SKM-1 (cell line): ENCODE results near the gene DDX10.

Experiments
- DNase-seq: peaks from one replicate; lab custom pipeline; 2025; ENCODE audit not compliant: unreplicated experiment; lab: John Stamatoyannopoulos, UW

Gene DDX10

DNA sequence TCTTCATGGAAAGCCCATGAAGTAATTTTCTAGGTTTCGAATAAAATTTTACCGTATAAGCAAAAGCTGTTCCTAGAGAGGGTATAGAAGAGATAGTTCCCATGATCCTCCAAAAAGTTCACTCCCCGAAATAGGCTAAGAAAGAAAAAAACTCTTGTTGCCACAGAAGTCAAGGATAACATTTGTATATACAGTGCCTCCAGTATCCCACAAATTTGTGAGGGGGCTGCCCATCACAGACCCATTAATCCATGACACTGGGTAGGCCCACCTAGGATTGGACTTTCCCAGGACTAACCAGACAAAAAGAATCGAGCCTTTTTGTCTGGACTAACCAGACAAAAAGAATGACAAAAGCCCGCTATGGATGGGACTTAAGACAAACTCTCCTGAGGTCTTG, 233.0 kb downstream of the DDX10 start:
- DNase-seq = no peak

DNA sequence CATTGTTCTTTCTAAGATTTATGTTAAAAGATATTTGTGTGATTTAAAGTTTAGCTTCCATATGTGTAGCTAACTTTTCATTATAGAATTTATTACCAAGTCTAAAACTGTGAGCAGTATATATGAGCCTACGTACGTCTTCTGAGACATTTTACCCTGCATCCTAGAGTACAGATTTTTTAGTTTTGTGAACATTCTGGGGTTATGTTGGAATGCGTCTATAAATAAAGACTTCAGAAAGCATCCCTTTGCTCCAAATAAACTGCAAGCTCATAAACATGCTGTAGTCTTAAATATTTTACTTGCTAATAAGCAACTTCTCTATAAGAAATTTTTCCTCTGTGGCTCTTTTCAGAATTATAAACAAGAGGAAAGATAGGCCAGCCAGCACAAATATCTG, 236.5 kb downstream of the DDX10 start:
- DNase-seq = no peak

DNA sequence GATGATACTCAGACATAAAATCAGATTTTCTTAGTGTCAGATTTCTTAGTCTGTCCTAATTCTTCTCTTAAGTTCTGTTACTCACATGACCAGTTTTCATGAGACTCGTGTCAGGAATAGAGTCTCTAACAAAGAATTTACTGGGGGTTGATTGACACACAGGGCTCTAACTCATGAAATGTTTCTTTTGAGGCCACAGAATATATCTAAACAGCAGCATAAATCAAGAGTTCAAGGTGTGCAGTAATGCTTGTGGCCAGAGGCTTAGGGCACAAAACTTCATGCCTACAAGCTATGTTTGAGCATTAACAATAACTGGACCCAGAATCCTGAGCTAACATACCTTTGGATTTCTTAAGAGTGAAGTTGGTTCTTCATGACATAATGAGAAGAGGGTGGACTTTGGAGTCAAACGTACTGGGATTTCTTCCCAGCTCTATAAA, 237.2 kb downstream of the DDX10 start:
- no peak for DNase-seq

DNA sequence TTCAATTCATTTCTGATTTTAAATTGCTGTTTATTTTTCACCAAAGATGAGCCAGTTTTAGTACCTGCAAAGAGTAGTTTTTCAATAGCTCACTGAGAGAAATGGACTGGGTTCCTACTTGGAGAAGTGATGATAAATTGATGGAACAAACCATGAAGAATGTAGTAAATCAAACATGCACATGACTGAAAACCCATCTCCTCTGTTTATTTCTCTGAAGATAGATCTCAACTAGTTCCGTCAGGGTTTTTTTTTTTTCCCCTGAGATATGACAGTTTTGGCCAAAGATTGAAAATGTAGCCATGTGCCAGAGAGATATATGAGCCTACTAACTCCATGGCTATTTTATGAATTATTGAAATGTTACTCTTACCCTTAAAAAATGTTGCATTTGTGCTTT, 239.6 kb downstream of the DDX10 start:
- no peak for DNase-seq

DNA sequence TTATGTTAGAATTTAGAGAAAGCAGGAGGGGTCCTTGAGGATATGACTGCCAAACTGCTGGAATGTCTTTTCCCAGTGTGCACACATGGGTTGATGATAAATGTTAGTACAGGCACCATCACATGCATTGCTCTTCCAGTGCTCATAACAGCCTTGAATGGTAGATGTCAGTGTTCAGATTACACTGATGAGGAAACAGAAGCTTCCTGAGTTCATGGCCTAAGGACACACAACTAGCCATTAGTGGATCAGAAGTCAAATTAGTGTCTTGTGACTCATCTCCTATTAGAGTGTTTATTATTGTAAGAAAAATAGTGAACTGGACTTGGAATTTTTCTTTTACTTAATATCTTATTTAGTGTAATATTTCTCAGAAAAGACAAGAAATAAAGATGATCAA, 241.5 kb downstream of the DDX10 start:
- no peak for DNase-seq

DNA sequence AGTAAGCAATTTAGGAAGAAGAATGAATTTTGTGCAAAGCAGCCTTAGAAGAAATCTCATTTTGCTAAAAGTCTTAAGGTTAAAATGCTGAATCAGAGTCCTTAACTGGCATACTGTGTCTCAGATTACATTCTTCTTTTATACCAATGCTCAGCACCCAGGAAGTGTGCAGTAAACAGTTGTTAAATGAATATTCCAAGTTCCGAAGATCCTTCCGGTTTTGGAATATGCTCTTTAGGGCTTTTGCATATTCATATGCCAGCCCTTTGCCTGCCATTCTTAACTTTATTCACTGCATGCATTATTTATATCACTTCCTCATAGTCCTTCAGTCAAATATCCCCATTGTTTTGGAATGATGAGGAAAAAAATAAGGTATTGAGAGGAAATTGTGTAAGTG, 242.0 kb downstream of the DDX10 start:
- no peak for DNase-seq

DNA sequence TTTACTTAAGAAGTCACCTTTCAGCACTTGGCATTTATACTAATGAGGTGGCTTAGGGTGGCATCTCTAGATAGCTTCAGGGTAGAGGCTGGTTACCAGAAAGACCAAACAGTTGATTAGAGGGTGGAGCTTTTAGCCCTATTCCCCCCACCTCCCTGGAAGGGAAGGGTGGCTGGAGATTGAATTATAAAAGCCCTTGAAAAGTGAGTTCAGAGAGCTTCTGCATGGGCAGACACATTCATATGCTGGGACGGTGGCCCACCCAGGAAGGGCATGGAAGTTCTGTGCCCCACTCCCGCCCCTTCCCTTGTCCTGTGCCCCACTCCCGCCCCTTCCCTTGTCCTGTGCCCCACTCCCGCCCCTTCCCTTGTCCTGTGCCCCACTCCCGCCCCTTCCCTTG, 244.2 kb downstream of the DDX10 start:
- no peak for DNase-seq

DNA sequence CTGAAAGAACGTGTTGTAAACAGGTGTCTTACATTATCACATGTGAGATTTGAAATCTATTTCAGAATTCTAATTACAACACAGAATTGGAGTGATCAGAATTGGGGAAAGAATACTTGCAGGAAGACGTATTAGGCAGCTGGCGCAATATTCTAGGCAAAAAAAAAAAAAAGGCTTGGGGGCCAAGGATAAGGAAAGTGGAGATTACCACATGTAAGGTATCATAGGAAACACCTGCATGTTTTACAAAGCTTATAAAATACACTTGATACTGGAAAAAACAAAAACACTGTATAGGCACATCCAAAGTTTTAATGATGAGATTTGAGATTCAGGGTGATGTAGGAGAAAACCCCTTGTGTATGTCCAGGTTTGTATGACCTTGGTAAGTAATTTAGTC, 245.1 kb downstream of the DDX10 start:
- DNase-seq = no peak

DNA sequence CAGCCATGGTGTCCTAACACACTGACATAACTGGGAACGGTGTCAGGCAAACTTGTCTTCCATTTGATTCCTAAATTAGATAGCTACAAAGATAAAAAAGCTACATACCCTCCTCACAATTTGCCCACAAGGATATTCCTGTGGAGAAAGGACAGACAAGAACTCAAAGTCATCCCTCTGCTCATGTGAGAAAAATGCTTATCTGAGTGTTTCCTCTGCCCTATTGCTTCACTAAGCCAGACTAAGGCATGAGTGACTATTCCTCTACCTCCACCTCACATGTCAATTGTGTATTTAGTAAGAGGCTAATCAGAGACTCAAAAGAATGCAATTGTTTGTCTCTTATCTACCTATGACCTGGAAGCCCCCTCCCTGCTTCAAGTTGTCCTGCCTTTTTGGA, 247.7 kb downstream of the DDX10 start:
- DNase-seq = no peak

DNA sequence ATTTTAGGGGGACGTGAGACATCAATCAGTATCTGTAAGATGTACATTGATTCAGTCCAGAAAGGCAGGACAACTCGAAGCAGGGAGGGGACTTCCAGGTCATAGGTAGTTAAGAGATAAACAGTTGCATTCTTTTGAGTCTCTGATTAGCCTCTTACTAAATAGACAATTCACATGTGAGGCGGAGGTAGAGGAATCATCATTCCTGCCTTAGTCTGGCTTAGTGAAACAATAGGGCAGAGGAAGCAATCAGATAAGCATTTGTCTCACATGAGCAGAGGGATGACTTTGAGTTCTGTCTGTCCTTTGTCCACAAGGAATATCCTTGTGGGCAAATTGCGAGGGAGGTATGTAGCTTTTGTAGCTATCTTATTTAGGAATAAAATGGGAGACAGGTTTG, 248.3 kb downstream of the DDX10 start:
- DNase-seq = no peak

DNA sequence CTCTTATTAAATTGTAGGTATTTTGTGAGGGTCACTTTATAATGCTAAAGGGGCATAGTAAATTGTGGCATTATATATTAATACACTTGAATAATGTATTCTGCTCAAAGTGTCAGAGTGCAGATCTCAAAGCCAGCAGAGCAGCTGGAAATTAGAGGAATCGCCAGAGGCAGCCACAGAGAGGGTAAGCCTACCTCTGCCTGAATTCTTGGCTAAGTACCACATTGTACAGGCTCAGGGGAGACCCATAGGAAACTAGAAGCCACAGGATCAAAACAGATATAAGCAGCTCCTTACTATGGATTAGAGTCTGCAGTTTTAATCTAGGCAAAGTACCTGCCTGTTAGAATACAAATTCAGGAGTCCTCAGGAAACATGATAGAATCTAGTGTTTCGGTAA, 249.3 kb downstream of the DDX10 start:
- no peak for DNase-seq

DNA sequence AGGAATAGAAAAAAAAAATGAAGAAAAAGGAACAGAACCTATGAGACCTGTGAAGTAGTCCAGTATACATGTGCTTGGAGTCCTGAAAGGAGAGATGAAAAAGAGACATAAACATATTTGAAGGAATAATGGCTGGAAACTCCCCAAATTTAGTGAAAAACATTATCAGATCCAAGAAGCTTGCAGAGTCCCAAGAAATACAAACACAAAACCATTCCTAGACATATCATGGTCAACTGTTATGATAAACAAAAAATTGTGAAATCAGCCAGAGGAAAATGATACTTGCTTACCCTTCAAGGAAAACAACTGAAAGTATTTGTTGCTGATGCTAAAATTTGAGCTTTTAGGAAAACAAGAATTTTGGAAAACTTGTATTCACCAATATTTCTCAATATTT, 250.1 kb downstream of the DDX10 start:
- no peak for DNase-seq

DNA sequence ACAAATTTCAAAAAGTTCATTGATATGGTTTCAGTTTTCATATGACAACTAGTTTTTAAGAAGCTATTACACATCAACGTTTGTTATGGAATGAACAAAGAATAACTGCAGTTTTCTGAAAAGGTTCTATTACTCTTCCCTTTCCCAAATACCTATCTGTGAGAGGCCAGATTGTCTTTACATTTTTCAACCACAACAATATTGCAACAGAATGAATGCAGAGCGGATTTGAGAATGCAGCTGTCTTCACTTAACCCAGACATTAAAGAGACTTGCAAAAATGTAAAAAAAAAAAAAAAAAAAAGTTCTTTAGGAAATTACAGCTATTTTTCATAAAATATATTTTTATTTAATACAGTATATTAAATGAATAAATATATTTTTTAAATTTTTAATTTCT, 250.8 kb downstream of the DDX10 start:
- DNase-seq = no peak

DNA sequence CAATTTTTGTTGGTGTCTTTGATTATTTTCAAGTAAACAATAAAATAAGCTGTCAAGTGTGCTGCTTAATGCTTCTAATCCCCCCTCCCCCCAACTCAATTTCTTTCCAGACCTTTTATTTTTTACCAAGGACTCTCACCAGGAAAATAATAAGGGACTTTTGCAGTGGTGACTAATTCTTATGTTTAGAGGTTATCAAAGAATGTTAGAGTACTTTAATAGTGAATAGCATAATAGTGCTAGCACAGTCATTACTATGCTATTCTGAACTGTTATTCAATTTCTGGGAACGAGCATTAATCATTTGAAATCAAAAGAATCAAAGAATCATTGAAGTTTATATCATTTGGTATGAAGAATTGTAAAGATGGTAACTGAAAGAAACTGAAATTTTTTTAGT, 251.4 kb downstream of the DDX10 start:
- no peak for DNase-seq

DNA sequence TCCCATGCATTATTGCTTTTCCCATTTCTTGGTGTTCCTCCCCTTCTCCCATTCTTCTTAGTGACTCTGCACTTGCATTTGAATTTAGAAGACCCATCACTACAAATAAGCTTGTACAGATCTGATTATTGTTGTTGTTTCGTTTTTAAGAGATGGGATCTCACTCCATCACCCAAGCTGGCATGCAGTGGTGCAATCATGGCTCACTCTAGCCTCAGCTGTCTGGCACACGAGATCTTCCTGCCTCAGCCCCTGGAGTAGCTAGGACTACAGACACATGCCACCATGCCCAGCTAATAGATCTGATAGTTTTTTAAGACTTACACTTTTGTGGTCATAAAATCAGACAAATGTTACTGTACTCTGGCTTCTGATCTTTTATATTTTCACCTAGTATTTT, 252.1 kb downstream of the DDX10 start:
- no peak for DNase-seq

DNA sequence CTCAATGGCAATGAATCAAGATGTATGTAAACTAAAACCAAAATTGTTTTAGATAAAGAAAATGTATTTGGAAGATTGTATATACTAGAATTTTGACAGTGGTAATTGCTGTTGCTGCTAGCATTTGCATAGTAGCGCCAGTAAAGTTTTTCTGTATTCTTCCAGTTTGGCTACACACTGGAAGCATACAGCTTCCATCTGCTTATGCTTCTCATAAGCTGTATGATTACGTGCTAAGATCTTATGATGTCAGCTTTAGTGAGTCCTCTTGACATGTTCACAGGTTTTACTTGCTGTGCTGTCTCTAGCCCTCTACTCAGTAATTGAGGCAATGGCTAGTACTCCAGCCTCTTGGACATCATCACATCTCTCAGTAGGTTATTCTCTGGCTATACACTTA, 256.3 kb downstream of the DDX10 start:
- DNase-seq = no peak

DNA sequence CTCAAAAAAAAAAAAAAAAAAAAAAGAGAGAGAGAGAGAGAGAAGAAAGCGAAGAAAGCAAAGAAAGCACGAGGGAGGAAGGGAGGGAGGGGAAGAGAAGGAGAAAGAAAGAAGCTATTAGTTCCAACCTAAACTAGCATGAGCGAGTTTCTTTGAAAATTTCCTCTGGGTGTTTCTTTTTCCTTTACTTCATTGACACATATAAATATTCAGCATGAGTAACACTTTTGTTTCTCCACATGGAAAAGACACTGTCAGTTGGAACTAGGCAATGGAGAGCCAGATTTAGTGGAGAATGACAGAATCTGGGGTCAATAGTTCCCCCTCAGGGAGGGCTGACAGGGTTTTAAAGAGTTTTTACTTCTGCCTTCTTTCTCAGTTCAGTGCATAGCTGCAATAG, 257.4 kb downstream of the DDX10 start:
- DNase-seq = no peak

DNA sequence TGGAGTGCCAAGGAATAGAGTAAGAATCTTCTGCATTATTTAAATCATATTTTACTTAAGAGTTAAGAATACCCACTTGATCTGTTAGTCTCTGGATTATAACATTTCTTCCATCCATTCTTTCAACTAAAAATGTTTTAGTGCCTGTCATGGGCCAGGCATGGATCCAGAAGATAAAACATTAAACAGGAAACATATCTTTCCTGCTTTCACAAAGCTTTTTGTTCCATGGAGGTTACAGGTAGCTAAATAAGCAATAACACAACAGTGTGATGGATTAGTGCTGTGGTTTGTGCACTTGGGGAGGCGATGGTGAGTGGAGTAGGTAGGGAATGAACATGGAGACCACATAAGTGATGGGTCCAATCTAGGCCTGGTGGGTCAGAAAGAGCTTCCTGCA, 258.5 kb downstream of the DDX10 start:
- no peak for DNase-seq

DNA sequence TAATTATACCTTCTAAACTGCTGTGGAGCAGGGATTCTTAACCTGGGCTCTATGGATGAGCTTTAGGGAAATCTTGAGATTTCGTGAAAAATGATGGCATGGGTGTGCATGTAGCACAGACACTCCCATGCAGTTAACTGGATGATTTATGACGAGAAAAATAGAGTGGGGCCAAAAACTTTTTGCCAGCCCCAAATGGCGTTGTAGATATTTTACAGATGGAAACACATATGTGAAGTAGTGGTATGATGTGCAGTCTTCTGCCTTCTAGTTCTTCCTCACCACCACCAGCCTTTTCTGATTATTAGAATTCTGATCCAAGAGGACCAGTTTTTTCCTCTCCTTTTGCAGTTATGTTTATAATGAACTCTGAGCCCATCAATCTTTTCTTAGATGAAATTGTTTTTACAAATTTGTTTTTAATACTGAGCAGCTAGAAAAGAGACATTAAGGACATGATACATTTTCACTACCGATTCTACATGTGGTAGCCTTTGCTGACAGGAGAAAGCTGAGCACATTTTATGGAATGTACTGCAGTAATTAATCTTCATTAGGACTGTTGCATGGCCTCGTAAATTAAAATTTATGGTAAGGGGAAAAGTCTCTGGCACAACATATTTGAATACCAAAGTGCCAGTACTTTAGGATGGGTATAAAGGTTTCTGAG, 261.4 kb downstream of the DDX10 start:
- no peak for DNase-seq

DNA sequence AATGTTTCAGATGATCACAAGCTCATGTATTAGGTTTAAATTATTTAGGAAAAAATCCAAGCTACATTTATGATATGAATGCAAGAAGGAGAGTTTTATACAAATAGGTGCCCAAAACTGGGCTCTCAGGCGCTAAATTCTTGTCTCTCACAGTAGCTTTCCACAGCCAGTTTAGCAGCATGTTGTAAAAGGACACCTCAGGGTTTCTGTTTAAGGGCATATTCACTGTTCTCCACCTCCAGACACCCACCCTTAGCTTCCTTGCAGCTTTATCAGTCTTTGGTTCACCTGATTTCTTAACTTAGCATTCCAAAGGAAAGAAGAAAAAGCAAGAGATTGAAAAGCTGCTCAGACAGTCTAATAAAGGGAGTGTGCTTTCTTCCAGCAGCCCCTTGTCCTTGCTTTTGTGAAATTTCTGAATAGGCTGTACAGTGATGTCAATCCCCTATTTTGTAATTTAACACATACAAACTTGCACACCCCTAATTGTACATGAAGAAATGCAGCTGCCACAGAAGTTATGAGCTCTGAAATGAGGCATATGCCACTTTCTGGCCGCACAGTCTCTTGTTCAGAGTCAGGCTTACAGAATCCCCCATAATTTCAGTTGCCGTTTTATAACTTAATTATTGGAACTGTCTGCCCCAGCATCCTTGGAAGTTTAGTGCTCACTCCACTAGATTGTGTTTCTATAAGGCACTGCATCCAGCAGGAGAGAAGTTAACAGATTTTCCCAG, 262.1 kb downstream of the DDX10 start:
- DNase-seq = no peak

DNA sequence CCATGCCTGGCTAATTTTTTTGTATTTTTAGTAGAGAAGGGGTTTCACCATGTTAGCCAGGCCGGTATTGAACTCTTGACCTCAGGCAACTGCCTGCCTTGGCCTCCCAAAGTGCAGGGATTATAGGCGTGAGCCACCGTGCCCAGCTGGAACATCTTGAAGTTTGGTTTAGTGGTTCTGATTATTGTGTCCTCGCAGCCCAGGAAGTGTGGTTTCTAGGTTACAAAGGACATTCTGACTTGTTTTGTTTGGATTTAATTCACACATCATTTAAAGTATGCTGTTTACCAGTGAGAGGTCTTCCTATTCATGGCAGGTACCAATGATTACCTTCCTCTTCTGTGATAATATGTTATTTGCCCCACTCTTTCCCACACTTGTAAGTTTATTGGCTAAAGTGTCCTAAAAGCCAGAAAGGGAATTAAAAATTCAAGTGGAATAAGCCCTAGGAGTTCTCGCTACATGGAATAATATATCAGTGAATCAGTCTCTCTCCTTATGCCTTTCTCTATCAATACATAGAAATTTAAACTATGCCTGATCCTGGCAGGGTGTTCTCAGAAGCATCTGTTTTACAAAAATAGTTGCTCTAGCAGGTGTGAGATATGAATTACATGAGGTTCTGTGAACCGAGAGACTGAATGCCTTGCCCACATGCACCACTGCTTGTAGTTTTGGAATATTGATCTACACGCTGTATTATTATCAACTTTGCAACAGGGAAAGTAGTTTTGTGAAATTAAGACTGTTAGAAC, 263.1 kb downstream of the DDX10 start:
- no peak for DNase-seq

DNA sequence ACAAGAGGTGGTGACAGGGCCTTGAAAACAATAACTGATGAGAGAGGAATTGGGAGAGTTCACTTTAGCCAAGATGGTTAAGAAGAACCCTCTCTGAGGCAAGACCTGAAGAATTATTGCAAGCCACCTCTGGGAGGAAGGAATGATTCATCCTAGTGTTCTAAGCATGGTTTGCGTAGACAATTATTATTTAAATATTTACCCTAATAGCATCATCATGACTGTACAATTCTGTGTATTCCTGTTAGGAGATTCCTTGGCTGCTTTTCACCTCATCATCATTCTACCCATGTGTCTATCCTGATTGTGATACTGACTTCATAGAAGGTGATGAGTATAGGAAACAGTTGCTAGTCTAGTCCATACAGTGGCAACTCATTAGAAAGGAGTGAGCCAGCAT, 264.4 kb downstream of the DDX10 start:
- no peak for DNase-seq
